AG04449 (cell line): ENCODE results near the gene THOC6.

Experiments used
- CTCF ChIA-PET: fragments of 350-600 bp; formaldehyde crosslinking; extraction: SDS; loops from one replicate; lab custom pipeline; 2021; ENCODE audit warnings: antibody characterized with exemption; lab: Yijun Ruan, JAX
- POLR2A ChIA-PET: fragments of 400-600, 350-600 bp; formaldehyde crosslinking; extraction: SDS; loops from one replicate; lab custom pipeline; 2020; ENCODE audit warnings: antibody characterized with exemption, inconsistent platforms; lab: Yijun Ruan, JAX
- DNase-seq: peaks from one replicate; pipeline ENCODE4 v3.0.0-alpha.2; 2010; ENCODE audit warnings: low read depth, low spot score
- H3K4me3 ChIP-seq: 2 replicates; pipeline ENCODE4 v1.5.1; 2011; ENCODE audit warnings: low read depth, mild to moderate bottlenecking, control low read depth, low read length
- CTCF ChIP-seq: IDR thresholded peaks from one replicate; pipeline ENCODE4 v1.5.1; 2011; ENCODE audit warnings: mild to moderate bottlenecking, moderate library complexity, low read length, control low read depth, inconsistent platforms; ENCODE audit not compliant: insufficient read depth; ENCODE audit errors: missing control alignments

The THOC6 gene

GRCh38 chr16:3007059-3007956 is 16.5 kb upstream of the THOC6 start:
- POLR2A ChIA-PET: interaction anchor here (1.6 kb wide), 1 partner anchor 13 kb away, joined by 6 read pairs; the partner anchor contains the start of gene TNFRSF12A
- CTCF ChIA-PET: interaction anchor here (1.1 to 11.4 kb wide), 3 partner anchors 13 to 51 kb away, joined by 3 to 112 read pairs (median 4); partner anchors contain the start of gene TNFRSF12A
- no peak overlapping the region for H3K4me3 ChIP-seq
- no peak for DNase-seq
- TF ChIP-seq CTCF: no peak

- TF ChIP-seq CTCF: no peak
- DNase-seq: no peak
- H3K4me3 ChIP-seq: no peak overlapping the region
- POLR2A ChIA-PET: interaction anchor here (1.6 kb wide), 1 partner anchor 13 kb away, joined by 6 read pairs; the partner anchor contains the start of gene TNFRSF12A
- CTCF ChIA-PET: interaction anchor here (1.1 to 11.4 kb wide), 3 partner anchors 12 to 51 kb away, joined by 3 to 112 read pairs (median 4); partner anchors contain the start of gene TNFRSF12A
Measured at GRCh38 chr16:3007957-3008689, 15.7 kb upstream of the THOC6 start.

GRCh38 chr16:3008690-3009037 is 15.2 kb upstream of the THOC6 start:
- TF ChIP-seq CTCF: no peak
- ChIA-PET CTCF (interaction anchor here (1.1 to 11.4 kb wide), 2 partner anchors 11 to 22 kb away, joined by 3 to 112 read pairs; partner anchors contain the start of gene TNFRSF12A), POLR2A (interaction anchor here (1.6 kb wide), 1 partner anchor 12 kb away, joined by 6 read pairs; the partner anchor contains the start of gene TNFRSF12A)
- no peak overlapping the region for H3K4me3 ChIP-seq
- no peak for DNase-seq

GRCh38 chr16:3009568-3010390 is 14.1 kb upstream of the THOC6 start:
- CTCF ChIA-PET: interaction anchor here (1.1 to 11.4 kb wide), 2 partner anchors 10 to 21 kb away, joined by 3 to 112 read pairs; no protein-coding TSS in a partner anchor
- no peak for TF ChIP-seq CTCF
- no peak for DNase-seq
- no peak overlapping the region for H3K4me3 ChIP-seq
- POLR2A ChIA-PET: interaction anchor here (1.4 to 1.6 kb wide), 2 partner anchors 10 to 13 kb away, joined by 7 read pairs; partner anchors contain the start of genes HCFC1R1 and TNFRSF12A

- ChIA-PET CTCF (interaction anchor here (1.1 to 11.4 kb wide), 2 partner anchors 9 to 20 kb away, joined by 3 to 112 read pairs; no protein-coding TSS in a partner anchor), POLR2A (interaction anchor here (1.4 to 1.6 kb wide), 2 partner anchors 9 to 12 kb away, joined by 7 read pairs; partner anchors contain the start of genes HCFC1R1 and TNFRSF12A)
- DNase-seq: no peak
- no peak for TF ChIP-seq CTCF
- no peak overlapping the region for H3K4me3 ChIP-seq
Measured at GRCh38 chr16:3010510-3010909, 13.3 kb upstream of the THOC6 start.
